HepG2 (cell line): Measurements from ENCODE around the gene MEG3. TPM values are rescaled to one million over a fixed set of nuclear protein-coding genes. Genes with fewer than 3 reads are reported as not detected.
A peak's percentile ranks its signal among the peaks of the same experiment; 100 is the strongest.

Experiments used
- CENPT ChIP-seq: sonication (generic); formaldehyde crosslinking; IDR thresholded peaks from 2 replicates; pipeline ENCODE4 v1.8.0; 2022; ENCODE audit warnings: low read depth, mild to moderate bottlenecking, moderate library complexity, missing genetic modification reagents
- CTCF ChIP-seq: sonication (generic); formaldehyde crosslinking; IDR thresholded peaks from 2 replicates; pipeline ENCODE4 v1.5.0; 2020; ENCODE audit warnings: mild to moderate bottlenecking, missing genetic modification reagents, moderate library complexity
- ELF3 ChIP-seq: IDR thresholded peaks from 2 replicates; pipeline ENCODE4 v1.6.1; 2016; ENCODE audit warnings: missing genetic modification reagents, missing compliant biosample characterization
- ETV5 ChIP-seq: IDR thresholded peaks from 2 replicates; pipeline ENCODE4 v1.6.1; 2018; ENCODE audit warnings: missing biosample characterization, missing genetic modification reagents, inconsistent platforms, borderline replicate concordance
- FOXC1 ChIP-seq: sonication (generic); formaldehyde crosslinking; IDR thresholded peaks from 2 replicates; pipeline ENCODE4 v1.8.0; 2022; ENCODE audit warnings: mild to moderate bottlenecking, missing genetic modification reagents, borderline replicate concordance
- FOXP1 ChIP-seq, 2 experiments: fragments of 450-650 bp in 1 of 2; IDR thresholded peaks; 2 replicates each; pipeline ENCODE4 v1.6.1; 2017 to 2018; ENCODE audit warnings: antibody characterized with exemption in 1 of 2
- HMGA1 ChIP-seq: sonication (generic); formaldehyde crosslinking; conservative IDR thresholded peaks from 2 replicates; pipeline ENCODE4 v1.4.0; 2020; ENCODE audit warnings: missing genetic modification reagents
- KMT2B ChIP-seq: IDR thresholded peaks from 2 replicates; pipeline ENCODE4 v1.6.1; 2016; ENCODE audit warnings: missing genetic modification reagents, missing compliant biosample characterization
- LRRFIP1 ChIP-seq: sonication (generic); formaldehyde crosslinking; conservative IDR thresholded peaks from 2 replicates; pipeline ENCODE4 v1.4.0; 2020; ENCODE audit warnings: missing genetic modification reagents
- POGZ ChIP-seq: sonication (generic); formaldehyde crosslinking; IDR thresholded peaks from 2 replicates; pipeline ENCODE4 v1.4.0; 2020; ENCODE audit warnings: mild to moderate bottlenecking, missing genetic modification reagents
- SATB2 ChIP-seq: sonication (generic); formaldehyde crosslinking; IDR thresholded peaks from 2 replicates; pipeline ENCODE4 v1.5.0; 2020; ENCODE audit warnings: missing genetic modification reagents
- SMYD3 ChIP-seq: sonication (generic); formaldehyde crosslinking; IDR thresholded peaks from 2 replicates; pipeline ENCODE4 v1.8.1; 2023; ENCODE audit warnings: mild to moderate bottlenecking, missing genetic modification reagents
- STAG1 ChIP-seq: sonication (generic); formaldehyde crosslinking; IDR thresholded peaks from 2 replicates; pipeline ENCODE4 v1.4.0; 2020; ENCODE audit warnings: missing genetic modification reagents
- TCF7 ChIP-seq: sonication (generic); IDR thresholded peaks from 2 replicates; pipeline ENCODE4 v1.6.1; 2016; ENCODE audit warnings: antibody characterized with exemption, low read depth
- TFDP2 ChIP-seq: sonication (generic); formaldehyde crosslinking; IDR thresholded peaks from 2 replicates; pipeline ENCODE4 v1.4.0; 2020; ENCODE audit warnings: missing genetic modification reagents
- ZBTB46 ChIP-seq: sonication (generic); formaldehyde crosslinking; IDR thresholded peaks from 2 replicates; pipeline ENCODE4 v1.4.0; 2020; ENCODE audit warnings: mild to moderate bottlenecking, missing genetic modification reagents, borderline replicate concordance
- ZFP82 ChIP-seq: sonication (generic); formaldehyde crosslinking; IDR thresholded peaks from 2 replicates; pipeline ENCODE4 v1.5.1; 2020; ENCODE audit warnings: mild to moderate bottlenecking, missing genetic modification reagents, borderline replicate concordance
- ZNF761 ChIP-seq: sonication (generic); formaldehyde crosslinking; conservative IDR thresholded peaks from 2 replicates; pipeline ENCODE4 v1.4.0; 2020; ENCODE audit warnings: mild to moderate bottlenecking, missing genetic modification reagents
- polyA plus RNA-seq, 8 experiments: library from polyadenylated mRNA; depleted of rRNA in 3 of 8; stranded (reverse) in 7 of 8; unstranded in 1 of 8; fragments of >200 nt; fragmentation: Illumina TruSeq in 4 of 8; extraction: Trizol in 4 of 8; gene quantifications; 2 replicates each; pipeline versions ENCODE4 v1.2.1 to v1.2.3, GENCODE V29; 2011 to 2016; ENCODE audit warnings: low read depth in 4 of 8, missing spikeins in 1 of 8, mixed read lengths in 1 of 8; ENCODE audit not compliant: insufficient read depth in 1 of 8
- total RNA-seq, 5 experiments: library from RNA; depleted of rRNA; stranded (reverse); fragments of >200 nt; fragmentation: Illumina TruSeq; extraction: Trizol; gene quantifications; 2 replicates each; pipeline ENCODE4 v1.2.3, GENCODE V29; 2016; ENCODE audit warnings: low read depth in 1 of 5
- TF ChIP-seq, protein P1 (sequence below): sonication (generic); formaldehyde crosslinking; IDR thresholded peaks from 2 replicates; pipeline ENCODE4 v1.4.0; 2020; ENCODE audit warnings: missing genetic modification reagents, borderline replicate concordance

MEG3 gene
- total and polyA plus RNA-seq, 2 of the 13 experiments (the other 11 are each of a cell fraction or from before 2014, with no cell fraction given): 0.17 TPM; not detected in 1

- TF ChIP-seq TCF7 (peak; percentile 99), ETV5 (CRISPR knock-in tag) (peak; percentile 94), LRRFIP1 (CRISPR knock-in tag) (peak; percentile 53; the same call in 1 of the 2 replicates), POGZ (CRISPR knock-in tag) (peak; percentile 68), STAG1 (peak; percentile 50), TFDP2 (peak; percentile 37; the same call in 1 of the 2 replicates), FOXC1 (CRISPR knock-in tag) (no peak), HMGA1 (CRISPR knock-in tag) (no peak), ZNF761 (CRISPR knock-in tag) (0 out of 2 replicates have a peak, but pooled peaks have one; percentile 24), ZBTB46 (CRISPR knock-in tag) (peak; percentile 99; the same call in 1 of the 2 replicates), ELF3 (CRISPR knock-in tag) (peak; percentile 97), CTCF (peak; percentile 24), SATB2 (CRISPR knock-in tag) (no peak), CENPT (CRISPR knock-in tag) (no peak), ZFP82 (CRISPR knock-in tag) (0 out of 2 replicates have a peak, but pooled peaks have one; percentile 18), SMYD3 (CRISPR knock-in tag) (no peak), FOXP1 (IDR thresholded peaks at IDR 0.05) (no peak), FOXP1 (CRISPR knock-in tag; IDR thresholded peaks at IDR 0.05) (peak; percentile 86), KMT2B (CRISPR knock-in tag) (peak; percentile 65; the same call in 1 of the 2 replicates)
- TF ChIP-seq, protein P1, sequence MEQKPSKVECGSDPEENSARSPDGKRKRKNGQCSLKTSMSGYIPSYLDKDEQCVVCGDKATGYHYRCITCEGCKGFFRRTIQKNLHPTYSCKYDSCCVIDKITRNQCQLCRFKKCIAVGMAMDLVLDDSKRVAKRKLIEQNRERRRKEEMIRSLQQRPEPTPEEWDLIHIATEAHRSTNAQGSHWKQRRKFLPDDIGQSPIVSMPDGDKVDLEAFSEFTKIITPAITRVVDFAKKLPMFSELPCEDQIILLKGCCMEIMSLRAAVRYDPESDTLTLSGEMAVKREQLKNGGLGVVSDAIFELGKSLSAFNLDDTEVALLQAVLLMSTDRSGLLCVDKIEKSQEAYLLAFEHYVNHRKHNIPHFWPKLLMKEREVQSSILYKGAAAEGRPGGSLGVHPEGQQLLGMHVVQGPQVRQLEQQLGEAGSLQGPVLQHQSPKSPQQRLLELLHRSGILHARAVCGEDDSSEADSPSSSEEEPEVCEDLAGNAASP: peak; percentile 95
Measured at GRCh38 chr14:100816950-100817901, 8.7 kb upstream of the MEG3 start (continued).
